Renal pelvis (tissue), 4 donors: ENCODE results near the gene TGFBR1. TPM values are rescaled to one million over a fixed set of nuclear protein-coding genes. Genes with fewer than 3 reads are reported as not detected.
"Not testable (repeated sequence)": the region's sequence is repeated elsewhere in the genome, so short reads cannot be mapped to it uniquely, and the experiment has no call there.

Experiments
- DNase-seq: peaks from one replicate; pipeline ENCODE4 v3.0.0-alpha.2; 2013
- polyA plus RNA-seq, 3 donors: library from polyadenylated mRNA; unstranded; fragments of 120-200 nt; gene quantifications; one replicate each; pipeline ENCODE4 v1.2.1, GENCODE V29; 2013; ENCODE audit not compliant: insufficient read length in 3 of 3

Gene TGFBR1
- polyA plus RNA-seq, 3 donors = 41.8 to 44.5 (median 42.2) TPM

- no peak for DNase-seq
These were observed 30.7 kb upstream of the TGFBR1 start for GRCh38 chr9:99073985-99074901.

GRCh38 chr9:99074902-99075245 is 30.0 kb upstream of the TGFBR1 start:
- DNase-seq = no peak

GRCh38 chr9:99075246-99075912 is 29.5 kb upstream of the TGFBR1 start:
- DNase-seq = no peak

- no peak for DNase-seq
These were observed 28.9 kb upstream of the TGFBR1 start for GRCh38 chr9:99076030-99076429.

GRCh38 chr9:99076483-99077171 is 28.3 kb upstream of the TGFBR1 start:
- DNase-seq = no peak

- DNase-seq = no peak
These were observed 26.2 kb upstream of the TGFBR1 start for GRCh38 chr9:99078717-99079116.

- no peak for DNase-seq
These were observed 25.4 kb upstream of the TGFBR1 start for GRCh38 chr9:99079542-99079941.

GRCh38 chr9:99083051-99083450 is 21.9 kb upstream of the TGFBR1 start:
- DNase-seq = no peak

GRCh38 chr9:99085949-99086948 is 18.7 kb upstream of the TGFBR1 start:
- no peak for DNase-seq

GRCh38 chr9:99087462-99087861 is 17.5 kb upstream of the TGFBR1 start:
- no peak for DNase-seq

GRCh38 chr9:99090336-99091130 is 14.4 kb upstream of the TGFBR1 start:
- no peak for DNase-seq

- no peak for DNase-seq
These were observed 12.0 kb upstream of the TGFBR1 start for GRCh38 chr9:99092643-99093491.

GRCh38 chr9:99093492-99093791 is 11.5 kb upstream of the TGFBR1 start:
- no peak for DNase-seq

- DNase-seq = no peak
These were observed 9.3 kb upstream of the TGFBR1 start for GRCh38 chr9:99095565-99095964.

- no peak for DNase-seq
These were observed 8.5 kb upstream of the TGFBR1 start for GRCh38 chr9:99096409-99096808.

- not testable (repeated sequence) for DNase-seq
These were observed 4.9 kb upstream of the TGFBR1 start for GRCh38 chr9:99099806-99100585.

GRCh38 chr9:99101271-99101670 is 3.6 kb upstream of the TGFBR1 start:
- no peak for DNase-seq

- no peak for DNase-seq
These were observed 3.1 kb upstream of the TGFBR1 start for GRCh38 chr9:99101812-99102211.
